Activated CD4-positive, alpha-beta T cell treated with anti-CD3 and anti-CD28 coated beads, Interleukin-2, amount 50 U/mL, for 4 hours (primary cell): ENCODE results near the gene CXCL14.

ENCODE experiments used
- DNase-seq, 2 experiments: peaks; one replicate each; pipeline ENCODE4 v3.0.0-alpha.2; 2020

The CXCL14 gene, protein sequence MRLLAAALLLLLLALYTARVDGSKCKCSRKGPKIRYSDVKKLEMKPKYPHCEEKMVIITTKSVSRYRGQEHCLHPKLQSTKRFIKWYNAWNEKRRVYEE

DNA sequence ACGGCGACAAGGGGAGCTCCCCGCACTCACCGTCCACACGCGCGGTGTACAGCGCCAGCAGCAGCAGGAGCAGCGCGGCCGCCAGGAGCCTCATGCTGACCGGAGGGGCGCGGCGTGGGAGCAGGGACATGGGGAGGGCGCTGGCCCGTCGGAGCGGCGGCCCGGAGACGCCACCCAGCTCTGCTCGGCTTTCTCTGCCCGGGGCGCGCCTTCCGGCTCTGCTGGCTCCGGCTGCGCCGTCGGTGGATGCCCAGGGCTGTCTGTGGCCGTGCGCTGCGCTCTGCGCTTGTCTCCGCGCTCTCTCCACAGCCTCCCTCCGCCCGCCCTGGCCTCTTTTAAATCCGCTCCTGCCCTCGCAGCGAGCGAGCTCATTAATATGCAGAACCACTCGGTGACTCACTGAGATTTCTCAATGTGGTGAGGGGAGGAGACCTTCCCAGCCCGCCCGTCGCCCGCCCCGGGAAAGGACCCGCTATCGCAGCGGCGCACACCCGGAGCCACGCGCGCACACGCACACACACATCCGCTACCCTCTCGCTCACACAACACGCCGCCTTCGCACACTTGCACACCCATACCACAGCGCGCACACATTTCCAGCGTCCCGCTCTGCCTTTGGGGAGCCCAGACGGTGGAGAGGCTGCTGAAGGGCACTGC lies at the start of gene CXCL14:
Gene CXCL14, minus strand, starts transcription at position 307 of the 657 bp plus-strand sequence. Its CDS starts 213 bp downstream, at position 94.
- no peak for DNase-seq

DNA sequence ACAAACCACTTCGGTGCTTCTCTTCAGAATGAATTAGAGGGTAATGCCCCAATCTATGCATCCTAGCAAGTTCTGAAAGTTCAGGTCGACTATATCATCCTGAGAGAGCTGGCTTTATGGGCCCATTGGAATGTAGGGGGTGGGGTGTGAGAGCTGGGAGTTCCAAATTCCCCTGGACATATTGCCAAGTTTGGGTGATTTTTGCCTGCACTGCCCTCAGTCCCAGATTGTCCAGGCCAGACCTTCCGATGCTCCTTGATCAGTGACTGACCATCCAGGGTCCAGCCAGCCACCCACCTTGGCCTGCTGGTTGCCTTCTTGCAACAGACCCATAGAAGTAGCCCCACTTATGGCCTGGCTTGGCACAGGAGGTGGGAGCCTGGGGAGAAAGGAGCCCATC lies 47.8 kb upstream of the CXCL14 start:
- no peak for DNase-seq

- no peak for DNase-seq
Measured at GRCh38 chr5:135625961-135626360, 47.2 kb upstream of the CXCL14 start.

DNA sequence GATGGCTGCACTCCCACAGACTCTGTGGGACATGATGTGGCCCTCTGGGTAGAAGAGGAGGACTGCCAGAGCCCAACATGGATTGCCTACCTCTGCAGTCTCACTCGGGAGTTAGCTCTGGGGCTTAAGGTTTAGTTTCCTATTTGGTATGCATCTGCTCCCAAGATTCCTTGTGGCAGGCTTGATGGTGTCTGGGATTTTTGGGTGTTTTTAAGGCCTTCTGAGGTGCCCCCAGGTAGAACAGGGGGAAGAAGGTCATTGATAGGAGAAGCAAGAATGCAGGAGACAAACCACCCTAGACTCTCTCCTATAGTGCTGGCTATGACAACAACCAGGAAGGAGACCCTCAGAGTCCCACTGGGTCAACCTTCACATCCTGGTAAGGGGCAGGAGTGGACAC lies 46.7 kb upstream of the CXCL14 start:
- no peak for DNase-seq

GRCh38 chr5:135625061-135625460 lies 46.3 kb upstream of the CXCL14 start:
- DNase-seq, result no peak

GRCh38 chr5:135623186-135623715 lies 44.5 kb upstream of the CXCL14 start:
- no peak for DNase-seq

GRCh38 chr5:135615581-135616260 lies 36.9 kb upstream of the CXCL14 start:
- no peak for DNase-seq

- no peak for DNase-seq
Measured at GRCh38 chr5:135615171-135615570, 36.4 kb upstream of the CXCL14 start.

DNA sequence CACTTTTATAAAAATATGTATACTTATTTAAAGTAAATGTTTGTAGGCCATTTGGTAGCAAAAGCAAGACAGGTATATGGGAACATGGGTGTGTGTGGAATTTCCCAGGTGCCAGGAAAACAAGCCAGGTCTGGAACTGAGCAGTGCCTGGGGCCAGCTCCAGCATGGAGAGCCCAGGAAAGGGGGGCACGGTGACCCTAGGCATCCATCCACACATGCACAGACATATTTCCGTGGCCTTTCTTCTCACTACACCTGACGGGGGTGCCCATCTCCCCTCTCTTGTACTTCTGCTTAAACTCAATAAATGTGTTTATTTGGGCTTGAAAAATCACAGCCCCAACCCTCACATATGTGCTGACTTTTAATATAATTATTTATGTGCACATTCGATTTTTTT lies 31.2 kb upstream of the CXCL14 start:
- DNase-seq, result no peak

- no peak for DNase-seq
Measured at GRCh38 chr5:135608761-135609443, 30.1 kb upstream of the CXCL14 start.

DNA sequence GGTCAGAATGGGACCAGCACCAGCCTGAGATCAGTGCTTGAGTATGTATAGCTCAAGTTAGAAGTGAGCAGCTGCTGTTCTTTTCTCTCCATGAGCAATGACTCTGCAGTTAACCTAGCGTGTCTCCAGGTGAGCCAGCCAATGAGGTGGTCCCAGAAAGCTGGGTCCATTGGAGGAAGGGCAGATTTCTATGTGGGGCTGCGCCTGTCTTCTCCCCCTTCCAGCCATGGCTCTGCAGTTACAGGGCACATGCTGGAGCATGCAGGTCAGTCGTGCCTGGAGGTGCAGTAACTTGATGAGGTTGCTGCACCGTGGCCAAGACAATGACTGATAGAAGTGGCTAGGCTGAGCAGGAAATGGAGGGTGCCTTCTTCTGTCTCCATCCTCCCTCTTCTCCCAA lies 29.6 kb upstream of the CXCL14 start:
- DNase-seq, result no peak

- DNase-seq, result no peak
Measured at GRCh38 chr5:135606431-135606830, 27.6 kb upstream of the CXCL14 start.

DNA sequence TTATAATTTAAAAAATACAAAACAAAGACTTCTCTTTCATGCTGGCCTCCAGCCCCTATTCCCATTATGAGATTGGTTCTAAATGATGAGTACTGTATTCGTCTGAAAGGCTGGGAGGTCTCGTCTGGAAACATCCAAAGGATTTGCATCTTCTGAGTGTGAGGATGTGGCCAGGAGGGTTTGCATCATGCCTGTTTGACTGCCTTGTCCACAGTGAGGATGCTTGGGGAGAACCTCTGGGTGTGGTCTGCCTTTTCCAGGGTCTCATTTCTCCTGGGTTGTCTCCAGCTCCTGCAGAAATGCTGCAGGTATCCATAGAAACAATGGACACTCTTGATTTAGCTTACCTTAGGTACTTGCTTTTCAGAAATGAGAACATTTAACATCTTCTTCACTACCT lies 26.4 kb upstream of the CXCL14 start:
- DNase-seq, result no peak

DNA sequence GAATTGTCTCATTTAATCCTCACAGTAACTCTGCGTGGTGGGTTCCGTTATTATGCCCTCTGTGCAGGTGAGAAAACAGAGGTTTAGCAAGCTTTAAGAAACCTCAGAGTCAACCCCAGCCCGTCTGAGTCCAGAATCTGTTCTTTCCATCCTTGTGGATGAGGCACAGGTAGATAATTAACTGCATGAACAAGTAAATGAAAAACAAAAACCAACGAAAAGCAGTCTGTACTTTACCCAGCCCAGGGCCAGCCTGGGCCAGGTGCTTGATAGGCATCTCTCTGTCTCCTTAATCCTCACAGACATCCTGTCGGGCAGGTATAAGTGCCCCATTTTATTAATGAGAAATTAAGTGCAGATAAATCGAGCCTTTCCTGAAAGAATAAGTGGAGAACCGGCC lies 25.3 kb upstream of the CXCL14 start:
- DNase-seq, result no peak

DNA sequence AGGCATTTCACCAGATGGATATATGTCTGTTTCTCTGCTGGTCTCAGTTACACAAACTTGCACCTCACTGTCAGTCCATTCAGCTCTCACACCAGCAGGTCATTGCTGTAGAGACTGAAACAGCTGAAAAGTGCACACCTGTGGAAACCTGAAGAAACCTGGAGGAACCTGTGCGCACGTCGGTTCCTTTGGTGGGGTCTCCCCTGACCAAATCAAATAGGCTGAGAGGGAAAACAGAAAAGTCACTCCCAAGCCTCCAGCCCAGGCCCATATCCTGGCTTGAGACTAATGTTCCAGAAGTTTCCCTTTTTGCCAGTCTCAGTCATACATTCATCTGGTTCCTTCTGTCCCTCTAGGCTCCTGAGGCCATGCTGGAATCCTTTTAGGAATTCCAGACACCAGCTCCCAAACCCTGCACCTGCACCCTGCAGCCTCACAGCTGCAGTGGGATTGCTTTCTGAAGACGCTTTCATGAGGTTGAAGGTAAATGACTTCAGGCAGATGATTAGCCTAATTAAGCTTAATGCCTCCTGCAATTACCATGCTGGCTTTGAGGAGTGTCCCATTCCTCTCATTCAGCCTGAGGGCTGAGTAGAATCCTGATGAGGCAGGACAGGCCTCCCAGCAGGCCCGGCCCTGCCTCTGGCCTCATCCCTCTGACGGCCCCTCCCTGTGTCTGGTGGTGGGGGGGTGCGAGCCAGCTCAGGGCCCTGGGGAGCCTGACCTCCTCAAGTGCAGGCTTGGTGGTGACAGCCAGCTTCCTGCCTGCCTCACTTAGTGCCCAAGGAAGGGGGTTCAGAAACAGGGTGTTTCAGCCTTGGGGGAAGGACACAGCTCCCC lies 24.3 kb upstream of the CXCL14 start:
- DNase-seq, result no peak

- DNase-seq, result no peak
Measured at GRCh38 chr5:135601466-135601865, 22.7 kb upstream of the CXCL14 start.

DNA sequence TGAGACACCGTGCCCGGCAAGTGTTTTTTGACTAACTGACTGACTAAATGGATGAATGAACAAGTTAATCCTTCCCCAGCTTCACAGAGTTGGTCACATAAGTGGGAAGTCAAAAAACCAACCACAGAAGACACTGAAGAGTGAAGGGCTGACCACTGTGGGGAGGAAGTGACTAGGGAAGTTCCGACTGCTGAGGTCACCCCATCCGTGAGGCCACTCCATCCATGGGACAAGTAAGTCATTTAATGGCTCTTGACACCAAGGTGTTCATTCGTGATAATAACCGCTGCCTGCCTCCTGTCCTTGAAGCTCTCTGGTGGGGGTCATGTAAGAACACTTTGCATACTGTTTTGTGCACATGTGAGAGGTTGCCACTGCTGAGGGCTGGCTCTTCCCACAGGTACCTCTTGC lies 22.2 kb upstream of the CXCL14 start:
- no peak for DNase-seq

DNA sequence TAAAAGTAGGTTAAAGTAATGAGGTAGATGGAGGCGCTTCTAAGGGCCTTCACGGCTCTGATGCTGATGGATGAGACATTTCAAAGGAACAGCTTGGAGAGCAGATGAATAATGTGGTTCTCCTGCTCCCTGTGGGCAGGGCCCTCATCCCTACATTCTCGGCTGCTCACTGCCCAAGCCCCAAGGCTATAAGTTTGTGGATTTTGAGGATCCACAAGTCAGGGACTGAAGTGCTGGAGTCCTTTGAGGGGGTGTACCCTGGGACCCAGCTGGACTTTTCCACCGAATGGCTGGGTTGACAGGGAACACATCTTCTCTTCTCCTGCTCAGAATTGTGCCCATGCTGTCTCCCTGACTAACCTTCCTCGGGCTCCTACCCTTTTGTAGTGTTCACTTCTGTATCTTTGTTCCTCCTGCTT lies 21.4 kb upstream of the CXCL14 start:
- DNase-seq, result no peak

DNA sequence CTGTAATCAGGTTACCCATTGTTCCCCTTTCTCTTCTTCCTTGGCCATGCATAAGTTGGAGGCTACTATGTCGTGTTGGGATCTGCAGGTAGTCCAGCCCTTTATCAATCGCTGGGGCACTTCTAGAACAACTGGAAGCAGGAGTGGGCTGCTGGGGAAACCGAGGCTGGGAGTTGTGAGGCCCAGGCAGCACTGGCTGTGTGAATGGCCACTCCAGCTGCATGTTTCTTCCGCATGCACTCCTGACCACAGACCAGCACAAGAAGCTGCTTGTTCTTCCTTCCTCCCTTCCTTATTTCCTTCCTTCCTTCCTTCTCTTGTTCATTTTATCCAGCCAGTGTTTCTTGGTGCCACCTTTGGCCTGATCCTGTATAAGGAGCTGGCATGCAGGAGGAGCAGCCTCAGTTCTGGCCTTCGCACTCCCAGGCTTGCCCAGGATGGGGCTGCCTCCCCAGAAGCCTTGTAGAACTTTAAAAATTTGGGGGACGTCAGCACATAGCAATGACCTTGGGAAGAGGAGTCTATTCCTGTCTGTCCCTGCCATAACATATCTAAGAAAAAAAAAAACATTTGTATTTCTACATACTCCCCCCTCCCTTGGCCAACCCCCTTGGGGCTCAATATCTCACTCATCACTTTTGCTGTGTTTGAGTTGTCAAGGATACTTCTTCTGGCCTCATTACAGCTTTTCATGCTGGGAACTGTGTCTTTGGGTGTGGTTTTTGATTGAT lies 20.8 kb upstream of the CXCL14 start:
- no peak for DNase-seq

DNA sequence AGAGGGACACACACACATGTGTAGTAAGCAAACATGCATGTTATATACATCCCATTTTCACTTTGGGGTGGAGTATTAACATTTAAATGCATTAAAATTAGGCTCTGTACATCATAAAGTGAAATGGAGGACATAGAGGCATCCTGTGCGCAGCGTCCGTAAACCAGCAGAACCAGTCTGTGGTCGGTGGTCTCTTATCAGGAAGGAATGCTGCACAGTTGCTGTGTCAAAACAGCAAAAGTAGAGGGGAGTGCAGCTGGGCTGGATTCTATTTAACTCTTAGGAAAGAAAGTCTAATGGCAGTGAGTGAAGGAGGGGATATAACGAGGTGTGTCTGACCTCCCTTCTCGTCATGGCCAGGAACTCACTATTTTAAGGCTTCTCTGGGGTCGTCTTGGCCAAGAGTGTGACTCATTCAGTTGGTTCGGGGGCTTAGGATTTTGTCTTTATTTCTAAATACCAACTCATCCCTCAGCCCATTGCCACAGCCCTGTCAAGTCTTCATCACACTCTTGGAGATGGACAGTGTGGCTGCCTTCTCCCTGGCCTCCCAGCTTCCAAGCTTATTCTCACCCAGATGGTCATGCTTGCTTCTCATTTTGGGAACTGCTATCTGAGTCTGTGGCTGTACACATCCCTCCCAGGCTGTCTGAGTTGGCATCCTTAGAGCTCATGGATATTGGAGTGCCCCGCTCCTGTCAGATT lies 20.1 kb upstream of the CXCL14 start:
- DNase-seq, result no peak

GRCh38 chr5:135596788-135597187 lies 18.0 kb upstream of the CXCL14 start:
- no peak for DNase-seq
